Epithelial cell of esophagus (primary cell): Measurements from ENCODE around the gene ZNF774.

Experiments used
- DNase-seq: peaks from one replicate; pipeline ENCODE4 v3.0.0; 2010; ENCODE audit warnings: low read depth
- H3K4me3 ChIP-seq: 2 replicates; pipeline ENCODE4 v1.5.1; 2011; ENCODE audit warnings: mild to moderate bottlenecking, low read length, control low read depth
- CTCF ChIP-seq: IDR thresholded peaks from 2 replicates; pipeline ENCODE4 v1.5.1; 2011; ENCODE audit warnings: low read depth, mild to moderate bottlenecking, low read length, control low read depth, inconsistent platforms; ENCODE audit not compliant: insufficient read depth; ENCODE audit errors: missing control alignments

The ZNF774 gene

GRCh38 chr15:90375071-90375470, 23.0 kb downstream of the ZNF774 start:
- no peak for TF ChIP-seq CTCF
- H3K4me3 ChIP-seq: no peak overlapping the region
- DNase-seq: no peak

- TF ChIP-seq CTCF: no peak
- no peak for DNase-seq
- no peak overlapping the region for H3K4me3 ChIP-seq
Observed at GRCh38 chr15:90376789-90377188, 24.7 kb downstream of the ZNF774 start.

GRCh38 chr15:90379263-90379662, 27.2 kb downstream of the ZNF774 start:
- H3K4me3 ChIP-seq: no peak overlapping the region
- DNase-seq: no peak
- TF ChIP-seq CTCF: no peak

GRCh38 chr15:90381515-90381914, 29.4 kb downstream of the ZNF774 start:
- TF ChIP-seq CTCF: no peak
- DNase-seq: no peak

GRCh38 chr15:90382320-90382719, 30.2 kb downstream of the ZNF774 start:
- peak; percentile 51 for DNase-seq
- TF ChIP-seq CTCF: no peak
- H3K4me3 ChIP-seq: no peak overlapping the region

More at GRCh38 chr15:90381515-90381914, 29.4 kb downstream of the ZNF774 start:
- H3K4me3 ChIP-seq: no peak overlapping the region

GRCh38 chr15:90386221-90386620, 34.1 kb downstream of the ZNF774 start:
- no peak for DNase-seq
- no peak overlapping the region for H3K4me3 ChIP-seq
- TF ChIP-seq CTCF: no peak
